ES-I3 (cell line): ENCODE data around the gene CHRM4.

Experiments
- H3K36me3 ChIP-seq: 2 replicates; pipeline ENCODE4 v1.6.1; 2013; ENCODE audit warnings: mild to moderate bottlenecking, low read length, control low read depth, moderate library complexity; ENCODE audit not compliant: insufficient read depth
- H3K4me1 ChIP-seq: 2 replicates; pipeline ENCODE4 v1.6.1; 2013; ENCODE audit warnings: mild to moderate bottlenecking, control low read depth, low read length; ENCODE audit not compliant: insufficient read depth
- H3K9ac ChIP-seq: 2 replicates; pipeline ENCODE4 v1.6.1; 2013; ENCODE audit warnings: low read depth, mild to moderate bottlenecking, low read length, moderate library complexity
- H3K9me3 ChIP-seq: 2 replicates; pipeline ENCODE4 v1.6.1; 2013; ENCODE audit warnings: mild to moderate bottlenecking, low read length, moderate library complexity; ENCODE audit not compliant: control insufficient read depth, insufficient read depth

Gene CHRM4

GRCh38 chr11:46390331-46391171, 1.0 kb downstream of the CHRM4 start:
- peak overlapping the region; percentile 65; the same call in 1 of the 2 replicates for H3K9ac ChIP-seq
- no peaks in the 10 kb centered on the region for H3K36me3 ChIP-seq
- peaks cover 15% of the 10 kb centered on the region; the same call in 1 of the 2 replicates for H3K4me1 ChIP-seq
- no peaks in the 10 kb centered on the region; the same call in 1 of the 2 replicates for H3K9me3 ChIP-seq

GRCh38 chr11:46389450-46390330, 1.9 kb downstream of the CHRM4 start:
- Histone ChIP-seq H3K36me3 (no peaks in the 10 kb centered on the region), H3K4me1 (peaks cover 15% of the 10 kb centered on the region; the same call in 1 of the 2 replicates), H3K9me3 (no peaks in the 10 kb centered on the region; the same call in 1 of the 2 replicates), H3K9ac (peak overlapping the region; percentile 65; the same call in 1 of the 2 replicates)

GRCh38 chr11:46388619-46389449, 2.7 kb downstream of the CHRM4 start:
- H3K36me3 ChIP-seq = no peaks in the 10 kb centered on the region
- peaks cover 16% of the 10 kb centered on the region; the same call in 1 of the 2 replicates for H3K4me1 ChIP-seq
- no peaks in the 10 kb centered on the region; the same call in 1 of the 2 replicates for H3K9me3 ChIP-seq
- no peak overlapping the region; the same call in 1 of the 2 replicates for H3K9ac ChIP-seq

GRCh38 chr11:46387919-46388618, 3.5 kb downstream of the CHRM4 start:
- H3K9ac ChIP-seq = peak overlapping the region; percentile 11; the same call in 1 of the 2 replicates
- H3K9me3 ChIP-seq = no peaks in the 10 kb centered on the region; the same call in 1 of the 2 replicates
- H3K36me3 ChIP-seq = no peaks in the 10 kb centered on the region
- peaks cover 17% of the 10 kb centered on the region for H3K4me1 ChIP-seq

GRCh38 chr11:46387456-46387855, 4.1 kb downstream of the CHRM4 start:
- Histone ChIP-seq H3K9me3 (no peaks in the 10 kb centered on the region), H3K9ac (no peak overlapping the region), H3K4me1 (peaks cover 21% of the 10 kb centered on the region), H3K36me3 (no peaks in the 10 kb centered on the region)

GRCh38 chr11:46386674-46387073, 4.9 kb downstream of the CHRM4 start:
- Histone ChIP-seq H3K4me1 (peaks cover 21% of the 10 kb centered on the region), H3K36me3 (no peaks in the 10 kb centered on the region), H3K9ac (no peak overlapping the region), H3K9me3 (no peaks in the 10 kb centered on the region)

DNA sequence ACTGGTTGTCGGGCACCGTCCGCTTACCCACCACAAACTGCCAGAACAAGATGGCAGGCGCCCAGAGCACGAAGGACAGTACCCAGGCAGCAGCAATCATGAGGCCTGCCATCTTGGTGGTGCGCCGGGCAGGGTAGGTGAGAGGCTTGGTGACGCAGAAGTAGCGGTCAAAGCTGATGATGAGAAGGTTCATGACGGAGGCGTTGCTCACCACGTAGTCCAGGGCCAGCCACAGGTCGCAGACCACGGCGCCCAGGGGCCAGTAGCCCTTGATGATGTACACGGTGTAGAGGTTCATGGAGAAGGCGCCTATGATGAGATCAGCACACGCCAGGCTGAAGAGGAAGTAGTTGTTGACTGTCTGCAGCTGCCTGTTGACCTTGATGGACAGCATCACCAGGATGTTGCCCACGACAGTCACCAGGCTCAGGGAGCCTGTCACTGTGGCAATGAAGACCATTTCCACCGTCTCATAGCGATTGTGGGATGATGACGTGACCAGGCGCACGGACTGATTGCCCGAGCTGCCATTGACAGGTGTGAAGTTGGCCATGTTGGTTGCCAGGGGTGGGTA, 5.5 kb downstream of the CHRM4 start:
- Histone ChIP-seq H3K36me3 (no peaks in the 10 kb centered on the region), H3K9ac (no peak overlapping the region), H3K9me3 (no peaks in the 10 kb centered on the region), H3K4me1 (peaks cover 21% of the 10 kb centered on the region)

DNA sequence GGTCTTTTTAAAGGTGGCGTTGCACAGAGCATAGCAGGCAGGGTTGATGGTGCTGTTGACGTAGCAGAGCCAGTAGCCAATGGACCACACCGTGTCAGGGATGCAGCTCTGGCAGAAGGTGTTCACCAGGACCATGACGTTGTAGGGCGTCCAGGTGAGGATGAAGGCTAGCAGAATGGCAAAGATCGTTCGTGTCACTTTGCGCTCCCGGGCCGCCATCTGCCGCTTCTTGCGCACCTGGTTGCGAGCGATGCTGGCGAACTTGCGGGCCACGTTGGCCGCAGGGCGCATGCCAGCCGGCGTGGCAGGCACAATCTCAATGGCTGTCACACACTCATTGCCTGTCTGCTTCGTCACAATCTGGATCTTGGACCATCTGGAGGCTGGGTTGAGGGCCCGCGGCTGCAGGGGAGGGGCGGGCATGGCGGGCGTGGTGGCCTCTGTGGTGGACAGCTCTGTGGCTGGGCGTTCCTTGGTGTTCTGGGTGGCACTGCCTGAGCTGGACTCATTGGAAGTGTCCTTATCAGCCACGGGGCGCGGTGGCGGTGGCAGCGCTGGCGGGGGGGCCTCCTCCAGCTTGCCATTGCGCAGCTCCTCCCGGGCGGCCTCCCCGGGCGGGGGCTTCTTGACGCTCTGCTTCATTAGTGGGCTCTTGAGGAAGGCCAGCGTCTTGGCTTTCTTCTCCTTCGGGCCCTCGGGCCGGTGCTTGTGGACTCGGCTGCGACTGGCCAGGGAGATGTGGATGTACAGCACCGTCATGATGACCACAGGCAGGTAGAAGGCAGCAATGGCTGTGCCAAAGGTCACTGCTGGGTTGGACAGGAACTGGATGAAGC, 6.2 kb downstream of the CHRM4 start:
- peaks cover 21% of the 10 kb centered on the region for H3K4me1 ChIP-seq
- no peaks in the 10 kb centered on the region for H3K9me3 ChIP-seq
- H3K36me3 ChIP-seq = no peaks in the 10 kb centered on the region
- no peak overlapping the region for H3K9ac ChIP-seq

- Histone ChIP-seq H3K9ac (no peak overlapping the region), H3K4me1 (peaks cover 23% of the 10 kb centered on the region), H3K36me3 (no peaks in the 10 kb centered on the region), H3K9me3 (no peaks in the 10 kb centered on the region)
Observed at GRCh38 chr11:46383974-46384701, 7.4 kb downstream of the CHRM4 start.

DNA sequence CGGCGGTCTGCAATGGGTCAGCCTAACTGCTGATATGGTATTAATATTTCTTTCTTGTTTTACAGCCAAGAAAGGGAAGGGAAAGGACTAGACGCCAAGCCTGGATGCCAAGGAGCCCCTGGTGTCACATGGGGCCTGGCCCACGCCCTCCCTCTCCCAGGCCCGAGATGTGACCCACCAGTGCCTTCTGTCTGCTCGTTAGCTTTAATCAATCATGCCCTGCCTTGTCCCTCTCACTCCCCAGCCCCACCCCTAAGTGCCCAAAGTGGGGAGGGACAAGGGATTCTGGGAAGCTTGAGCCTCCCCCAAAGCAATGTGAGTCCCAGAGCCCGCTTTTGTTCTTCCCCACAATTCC, 8.2 kb downstream of the CHRM4 start:
- H3K4me1 ChIP-seq = peaks cover 23% of the 10 kb centered on the region
- no peaks in the 10 kb centered on the region for H3K9me3 ChIP-seq
- H3K9ac ChIP-seq = no peak overlapping the region
- no peaks in the 10 kb centered on the region for H3K36me3 ChIP-seq

- H3K9ac ChIP-seq = peak overlapping the region; percentile 91
- peaks cover under 1% of the 10 kb centered on the region; the same call in 1 of the 2 replicates for H3K36me3 ChIP-seq
- H3K4me1 ChIP-seq = peaks cover 21% of the 10 kb centered on the region
- H3K9me3 ChIP-seq = no peaks in the 10 kb centered on the region
Observed at GRCh38 chr11:46382646-46383403, 8.8 kb downstream of the CHRM4 start.
